ENCODE data around the gene BMPR1B.

The BMPR1B gene

DNA sequence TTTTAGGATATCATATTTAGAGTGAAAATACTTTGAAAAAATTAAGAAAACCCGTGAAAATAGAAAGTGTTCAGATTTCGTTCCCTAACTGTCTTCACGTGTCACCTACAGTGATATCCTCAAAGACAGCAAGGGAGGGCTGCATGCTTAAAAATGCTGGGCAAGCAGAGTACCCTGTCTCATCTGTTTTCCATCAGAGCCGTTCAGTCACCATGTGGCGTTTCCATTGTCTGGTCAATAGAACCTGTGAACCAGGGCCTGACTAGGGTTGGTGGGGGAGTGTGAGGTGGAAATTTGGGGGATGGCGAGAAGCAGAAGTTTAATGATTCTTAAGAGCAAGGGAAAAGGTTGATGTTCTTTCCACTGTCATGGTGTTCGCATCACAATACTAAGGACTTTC lies 173.9 kb downstream of the BMPR1B start:
- TF ChIP-seq, protein P1, sequence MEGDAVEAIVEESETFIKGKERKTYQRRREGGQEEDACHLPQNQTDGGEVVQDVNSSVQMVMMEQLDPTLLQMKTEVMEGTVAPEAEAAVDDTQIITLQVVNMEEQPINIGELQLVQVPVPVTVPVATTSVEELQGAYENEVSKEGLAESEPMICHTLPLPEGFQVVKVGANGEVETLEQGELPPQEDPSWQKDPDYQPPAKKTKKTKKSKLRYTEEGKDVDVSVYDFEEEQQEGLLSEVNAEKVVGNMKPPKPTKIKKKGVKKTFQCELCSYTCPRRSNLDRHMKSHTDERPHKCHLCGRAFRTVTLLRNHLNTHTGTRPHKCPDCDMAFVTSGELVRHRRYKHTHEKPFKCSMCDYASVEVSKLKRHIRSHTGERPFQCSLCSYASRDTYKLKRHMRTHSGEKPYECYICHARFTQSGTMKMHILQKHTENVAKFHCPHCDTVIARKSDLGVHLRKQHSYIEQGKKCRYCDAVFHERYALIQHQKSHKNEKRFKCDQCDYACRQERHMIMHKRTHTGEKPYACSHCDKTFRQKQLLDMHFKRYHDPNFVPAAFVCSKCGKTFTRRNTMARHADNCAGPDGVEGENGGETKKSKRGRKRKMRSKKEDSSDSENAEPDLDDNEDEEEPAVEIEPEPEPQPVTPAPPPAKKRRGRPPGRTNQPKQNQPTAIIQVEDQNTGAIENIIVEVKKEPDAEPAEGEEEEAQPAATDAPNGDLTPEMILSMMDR (IDR thresholded peaks at IDR 0.05): no peak

GRCh38 chr4:94932366-94932765 lies 174.6 kb downstream of the BMPR1B start:
- TF ChIP-seq, protein P1 (IDR thresholded peaks at IDR 0.05): no peak

DNA sequence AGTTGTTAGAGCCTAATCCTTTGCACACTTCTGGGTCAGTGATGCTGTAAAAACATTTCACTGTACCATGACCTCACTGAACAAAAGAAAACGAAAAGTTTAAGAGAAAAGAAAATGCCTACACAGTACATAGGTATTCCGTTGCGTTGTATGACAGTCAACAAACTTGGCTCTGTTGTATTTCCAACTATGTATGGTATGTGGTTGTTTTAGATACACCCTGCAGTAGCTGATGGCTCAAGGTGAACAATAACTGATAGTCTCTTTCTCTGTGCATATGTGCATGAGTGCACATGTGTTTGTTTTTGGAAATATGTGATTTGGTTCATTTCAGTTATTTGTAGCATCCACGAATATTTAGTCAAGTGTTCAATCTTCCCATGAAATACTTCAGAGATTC lies 176.0 kb downstream of the BMPR1B start:
- TF ChIP-seq, protein P1 (IDR thresholded peaks at IDR 0.05): no peak

GRCh38 chr4:94934201-94934600 lies 176.4 kb downstream of the BMPR1B start:
- TF ChIP-seq, protein P1 (IDR thresholded peaks at IDR 0.05): no peak

- TF ChIP-seq, protein P1 (IDR thresholded peaks at IDR 0.05): no peak
These were observed 177.1 kb downstream of the BMPR1B start for GRCh38 chr4:94934864-94935263.

DNA sequence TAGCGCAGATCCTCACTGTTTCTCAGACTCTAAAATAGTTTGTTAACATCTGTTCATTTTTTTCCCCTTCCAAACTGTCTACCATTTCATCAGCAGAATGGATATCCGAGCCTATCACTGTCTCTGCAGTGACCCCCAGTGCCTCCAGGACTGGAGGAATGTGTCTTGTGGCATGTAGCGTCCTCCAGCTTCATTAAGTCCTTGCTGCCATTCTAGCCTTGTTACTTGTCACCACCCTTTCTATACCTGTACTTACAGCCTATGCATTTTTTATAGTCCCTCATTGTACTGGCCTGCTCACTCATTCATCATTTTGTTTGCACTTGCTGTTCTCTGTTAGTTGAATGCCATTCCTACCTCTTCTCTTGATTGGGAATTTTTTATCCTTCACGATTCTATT lies 179.1 kb downstream of the BMPR1B start:
- TF ChIP-seq, protein P1 (IDR thresholded peaks at IDR 0.05): no peak

DNA sequence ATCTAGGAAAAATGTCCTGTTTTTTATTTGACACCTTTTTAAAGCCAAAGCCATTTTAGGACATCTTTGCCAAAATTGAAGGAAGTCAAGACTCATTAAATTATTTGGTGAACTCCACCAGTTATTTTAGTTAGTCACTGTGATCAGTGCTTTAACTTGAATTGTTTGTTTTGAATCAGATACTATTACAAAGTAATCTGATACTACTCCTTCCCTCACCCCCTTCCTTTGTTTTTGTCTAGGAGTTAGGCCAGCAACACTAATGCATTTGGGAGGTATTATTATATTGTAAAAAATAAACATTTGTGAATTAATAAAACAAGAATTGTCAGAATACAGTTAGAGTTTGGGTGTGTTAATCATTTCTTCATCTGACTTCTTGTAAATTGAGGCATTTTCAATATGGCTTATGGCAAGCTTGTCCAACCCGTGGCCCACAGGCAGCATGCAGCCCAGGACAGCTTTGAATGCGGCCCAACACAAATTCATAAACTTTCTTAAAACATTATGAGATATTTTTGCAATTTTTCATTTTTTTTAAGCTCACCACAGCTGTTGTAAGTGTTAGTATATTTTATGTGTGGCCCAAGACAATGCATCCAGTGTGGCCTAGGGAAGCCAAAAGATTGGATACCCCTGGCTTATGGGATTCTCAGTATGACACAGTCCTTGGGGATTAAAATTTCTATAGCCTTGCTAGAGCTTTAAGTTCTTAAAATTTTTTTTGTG lies 182.2 kb downstream of the BMPR1B start:
- TF ChIP-seq, protein P1 (IDR thresholded peaks at IDR 0.05): no peak

DNA sequence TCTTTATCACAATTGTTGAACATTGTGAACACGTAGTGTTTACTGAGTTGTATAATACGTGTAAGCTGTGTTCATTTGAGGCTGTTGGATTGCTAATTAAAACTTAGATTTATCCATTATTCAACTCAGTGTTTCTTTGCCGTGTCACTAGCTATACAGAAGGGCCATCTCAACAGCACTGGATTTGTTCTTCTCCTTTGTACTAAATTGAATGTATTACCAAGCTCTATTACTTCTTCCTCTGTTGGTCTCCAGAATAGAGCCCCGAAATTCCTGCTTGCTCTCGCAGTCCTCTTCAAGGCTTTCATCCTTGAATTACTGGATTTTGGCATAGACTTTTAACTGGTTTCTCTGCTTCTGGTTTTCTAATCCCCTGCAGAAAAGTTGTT lies 182.8 kb downstream of the BMPR1B start:
- TF ChIP-seq, protein P1 (IDR thresholded peaks at IDR 0.05): no peak

Data from LNCAP (cell line).